Transverse colon (tissue), 4 donors: ENCODE data around the gene CTSD. TPM values are rescaled to one million over a fixed set of nuclear protein-coding genes. Genes with fewer than 3 reads are reported as not detected.

ENCODE experiments used
- DNase-seq: peaks from one replicate; pipeline ENCODE4 v3.0.0-alpha.2; 2019
- H3K27ac ChIP-seq, 4 donors: fragments of 200-600 bp; sonication (generic); 2 replicates each; pipeline ENCODE4 v1.5.1; 2016 to 2018; ENCODE audit warnings: inconsistent platforms in 4 of 4
- H3K27me3 ChIP-seq: fragments of 200-600 bp; sonication (generic); 2 replicates; pipeline ENCODE4 v1.5.1; 2017; ENCODE audit warnings: inconsistent platforms
- H3K36me3 ChIP-seq, 4 donors: fragments of 200-600 bp; sonication (generic); 2 replicates each; pipeline ENCODE4 v1.5.1; 2017 to 2019; ENCODE audit warnings: inconsistent platforms in 4 of 4
- H3K4me1 ChIP-seq, 4 donors: fragments of 200-600 bp; sonication (generic); 2 replicates each; pipeline ENCODE4 v1.5.1; 2017 to 2020; ENCODE audit warnings: inconsistent platforms in 4 of 4
- H3K4me3 ChIP-seq, 4 donors: fragments of 200-600 bp; sonication (generic); 1 replicate in 1 of 4; 2 replicates in 3 of 4; pipeline versions ENCODE4 v1.5.1 to v1.6.1; 2017 to 2019; ENCODE audit warnings: inconsistent platforms in 4 of 4
- H3K9me3 ChIP-seq, 2 donors: fragments of 200-600 bp; sonication (generic); 2 replicates each; pipeline ENCODE4 v1.5.1; 2017 to 2019; ENCODE audit warnings: inconsistent platforms in 2 of 2
- EP300 ChIP-seq: sonication (generic); formaldehyde crosslinking; IDR thresholded peaks from one replicate; pipeline ENCODE4 v1.6.1; 2017; ENCODE audit warnings: antibody characterized with exemption, low read depth
- POLR2A ChIP-seq: fragments of 450-650 bp; IDR thresholded peaks from one replicate; pipeline ENCODE4 v1.6.1; 2016; ENCODE audit warnings: antibody characterized with exemption, mild to moderate bottlenecking, moderate library complexity
- POLR2AphosphoS5 ChIP-seq, 3 donors: sonication (generic); formaldehyde crosslinking; IDR thresholded peaks; one replicate each; pipeline ENCODE4 v1.6.1; 2016; ENCODE audit warnings: antibody characterized with exemption in 3 of 3
- WGBS, 2 donors: methylation state at CpG; one replicate each; pipeline ENCODE4 v1.1.5; 2018; ENCODE audit warnings: low coverage in 1 of 2; 5-methylcytosine and 5-hydroxymethylcytosine counted together
- in situ Hi-C, 4 donors: fragments of 200-750 bp; cut with MboI; loops; one replicate each; pipeline versions ENCODE4 v1.15.0 to v1.15.1; 2017; ENCODE audit warnings: low sequenced_read_pairs in 3 of 4, low pct_ligation_motif_present in 1 of 4, low pct_unique_long_range_greater_than_20kb in 1 of 4
- intact Hi-C: fragments of 100-400 bp; cut with DNase I; formaldehyde crosslinking; loops from one replicate; pipeline ENCODE4 v1.15.1; 2023; ENCODE audit warnings: low total_unique reads
- total RNA-seq, 4 donors: library from RNA; depleted of rRNA; stranded (reverse); fragments of >200 nt; gene quantifications; one replicate each; pipeline ENCODE4 v1.1.0, GENCODE V29; 2016
- TF ChIP-seq, protein P1 (sequence below), 5 experiments: fragments of 200-600 bp in 3 of 5; fragments of 450-650 bp in 2 of 5; sonication (generic) in 3 of 5; IDR thresholded peaks; 1 replicate in 2 of 5; 2 replicates in 3 of 5; pipeline ENCODE4 v1.5.1; 2016 to 2017; ENCODE audit warnings: antibody characterized with exemption in 5 of 5, inconsistent platforms in 3 of 5, mild to moderate bottlenecking in 2 of 5, moderate library complexity in 1 of 5

The CTSD gene
- total RNA-seq, 4 donors from 2014 or later, result 548 to 1,794 (median 1,176) TPM

DNA sequence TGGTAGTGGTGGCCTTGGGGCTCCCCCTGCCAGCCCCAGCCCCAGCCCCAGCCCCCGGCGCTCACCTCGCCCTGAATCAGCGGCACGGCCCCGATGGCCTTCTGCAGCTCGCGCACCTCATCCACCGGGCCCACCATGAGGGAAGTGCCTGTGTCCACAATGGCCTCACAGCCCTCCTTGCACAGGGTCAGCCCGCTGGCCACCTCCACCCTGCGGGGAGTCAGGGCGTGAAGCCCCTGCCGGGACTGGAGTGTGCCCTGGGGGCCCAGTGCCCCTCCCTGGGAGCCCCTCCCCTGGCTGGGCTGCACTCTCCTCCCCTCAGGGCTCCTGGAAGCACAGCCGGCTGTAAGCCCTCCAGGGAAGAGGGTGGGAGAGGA lies 9.8 kb downstream of the CTSD start:
- no peak for DNase-seq
- H3K4me3 ChIP-seq, result no peak overlapping the region
- peaks cover 3 to 30% (median 11%) of the 10 kb centered on the region in 4 donors for H3K4me1 ChIP-seq
- WGBS, 2 donors, result 85% methylated on average over 13 of the region's 14 CpGs; no CpG with 5 or more reads in 1 of the 2 donors
- H3K9me3 ChIP-seq, result no peaks in the 10 kb centered on the region
- TF ChIP-seq POLR2A, result no peak
- TF ChIP-seq, protein P1, sequence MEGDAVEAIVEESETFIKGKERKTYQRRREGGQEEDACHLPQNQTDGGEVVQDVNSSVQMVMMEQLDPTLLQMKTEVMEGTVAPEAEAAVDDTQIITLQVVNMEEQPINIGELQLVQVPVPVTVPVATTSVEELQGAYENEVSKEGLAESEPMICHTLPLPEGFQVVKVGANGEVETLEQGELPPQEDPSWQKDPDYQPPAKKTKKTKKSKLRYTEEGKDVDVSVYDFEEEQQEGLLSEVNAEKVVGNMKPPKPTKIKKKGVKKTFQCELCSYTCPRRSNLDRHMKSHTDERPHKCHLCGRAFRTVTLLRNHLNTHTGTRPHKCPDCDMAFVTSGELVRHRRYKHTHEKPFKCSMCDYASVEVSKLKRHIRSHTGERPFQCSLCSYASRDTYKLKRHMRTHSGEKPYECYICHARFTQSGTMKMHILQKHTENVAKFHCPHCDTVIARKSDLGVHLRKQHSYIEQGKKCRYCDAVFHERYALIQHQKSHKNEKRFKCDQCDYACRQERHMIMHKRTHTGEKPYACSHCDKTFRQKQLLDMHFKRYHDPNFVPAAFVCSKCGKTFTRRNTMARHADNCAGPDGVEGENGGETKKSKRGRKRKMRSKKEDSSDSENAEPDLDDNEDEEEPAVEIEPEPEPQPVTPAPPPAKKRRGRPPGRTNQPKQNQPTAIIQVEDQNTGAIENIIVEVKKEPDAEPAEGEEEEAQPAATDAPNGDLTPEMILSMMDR (IDR thresholded peaks at IDR 0.05), result no peak
- no peak for TF ChIP-seq EP300
- TF ChIP-seq POLR2AphosphoS5 (IDR thresholded peaks at IDR 0.05), result no peak
- peaks cover 0 to 28% (median 12%) of the 10 kb centered on the region in 4 donors for H3K36me3 ChIP-seq
- intact Hi-C loops (no loop called here), in situ Hi-C loops (no loop called here)
- H3K27me3 ChIP-seq, result peaks cover 13% of the 10 kb centered on the region
- no peak overlapping the region for H3K27ac ChIP-seq

DNA sequence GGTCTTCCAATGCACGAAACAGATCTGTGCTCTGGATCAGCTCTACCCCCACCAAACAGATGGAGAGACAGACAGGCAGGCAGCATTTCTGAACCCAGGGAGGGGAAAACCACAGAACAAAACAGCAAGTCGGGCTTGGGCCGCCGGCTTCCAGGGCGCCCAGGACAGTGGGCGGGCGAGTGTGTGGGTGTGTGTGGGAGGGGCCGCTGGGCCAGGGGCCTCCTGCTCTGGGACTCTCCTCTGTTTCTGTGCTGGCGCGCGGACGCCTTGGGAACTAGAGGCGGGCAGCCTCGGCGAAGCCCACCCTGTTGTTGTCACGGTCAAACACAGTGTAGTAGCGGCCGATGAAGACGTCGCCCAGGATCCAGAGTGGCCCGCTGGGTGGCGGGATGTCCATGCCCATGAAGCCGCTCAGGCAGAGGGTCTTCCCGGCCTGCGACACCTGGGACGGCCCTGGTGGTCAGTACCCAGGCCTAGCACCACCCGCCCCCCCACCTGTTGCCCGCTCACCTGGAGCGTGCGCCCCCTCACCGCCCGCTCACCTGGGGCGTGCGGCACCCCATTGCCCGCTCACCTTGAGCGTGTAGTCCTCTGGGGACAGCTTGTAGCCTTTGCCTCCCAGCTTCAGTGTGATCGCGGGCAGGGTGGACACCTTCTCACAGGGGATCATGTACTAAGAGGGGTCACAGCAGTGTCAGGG lies 10.3 kb downstream of the CTSD start:
- intact Hi-C loops, result no loop called here
- Histone ChIP-seq H3K4me3 (no peak overlapping the region), H3K9me3 (no peaks in the 10 kb centered on the region), H3K36me3 (peaks cover 0 to 28% (median 12%) of the 10 kb centered on the region in 4 donors), H3K27me3 (peaks cover 18% of the 10 kb centered on the region), H3K4me1 (peaks cover 3 to 34% (median 13%) of the 10 kb centered on the region in 4 donors), H3K27ac (no peak overlapping the region)
- in situ Hi-C loops, result no loop called here
- no peak for TF ChIP-seq EP300
- no peak for TF ChIP-seq POLR2AphosphoS5 (IDR thresholded peaks at IDR 0.05)
- TF ChIP-seq, protein P1 (IDR thresholded peaks at IDR 0.05), result no peak
- no peak for TF ChIP-seq POLR2A
- 92% methylated on average over 38 of the region's 38 CpGs; no CpG with 5 or more reads in 1 of the 2 donors for WGBS, 2 donors
- no peak for DNase-seq

DNA sequence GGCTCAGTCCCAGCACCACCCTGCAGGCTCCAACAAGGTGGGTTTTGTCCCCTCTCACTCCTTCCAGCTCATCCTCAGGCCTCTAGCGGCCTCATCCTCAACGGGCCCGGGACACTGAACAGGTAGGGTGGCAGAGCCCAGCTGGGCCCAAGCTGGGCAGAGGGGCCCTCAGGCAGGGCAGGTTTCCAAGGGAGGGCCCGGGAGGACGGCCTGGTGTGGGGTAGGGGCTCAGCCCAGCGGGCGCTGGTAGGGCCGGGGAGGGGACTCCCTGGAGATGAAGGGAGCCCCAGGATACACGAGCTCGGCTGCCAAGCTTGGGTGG lies 10.9 kb downstream of the CTSD start:
- H3K9me3 ChIP-seq, result no peaks in the 10 kb centered on the region
- intact Hi-C loops, result no loop called here
- H3K27ac ChIP-seq, result no peak overlapping the region
- WGBS, 2 donors, result 82% methylated on average over 10 of the region's 10 CpGs; no CpG with 5 or more reads in 1 of the 2 donors
- in situ Hi-C loops, result no loop called here
- peaks cover 0 to 28% (median 12%) of the 10 kb centered on the region in 4 donors for H3K36me3 ChIP-seq
- H3K4me1 ChIP-seq, result peaks cover 3 to 35% (median 13%) of the 10 kb centered on the region in 4 donors
- no peak overlapping the region for H3K4me3 ChIP-seq
- peaks cover 23% of the 10 kb centered on the region for H3K27me3 ChIP-seq
- DNase-seq, result no peak
- TF ChIP-seq POLR2AphosphoS5 (IDR thresholded peaks at IDR 0.05), result no peak
- TF ChIP-seq EP300, result no peak
- TF ChIP-seq, protein P1 (IDR thresholded peaks at IDR 0.05), result no peak
- TF ChIP-seq POLR2A, result no peak

DNA sequence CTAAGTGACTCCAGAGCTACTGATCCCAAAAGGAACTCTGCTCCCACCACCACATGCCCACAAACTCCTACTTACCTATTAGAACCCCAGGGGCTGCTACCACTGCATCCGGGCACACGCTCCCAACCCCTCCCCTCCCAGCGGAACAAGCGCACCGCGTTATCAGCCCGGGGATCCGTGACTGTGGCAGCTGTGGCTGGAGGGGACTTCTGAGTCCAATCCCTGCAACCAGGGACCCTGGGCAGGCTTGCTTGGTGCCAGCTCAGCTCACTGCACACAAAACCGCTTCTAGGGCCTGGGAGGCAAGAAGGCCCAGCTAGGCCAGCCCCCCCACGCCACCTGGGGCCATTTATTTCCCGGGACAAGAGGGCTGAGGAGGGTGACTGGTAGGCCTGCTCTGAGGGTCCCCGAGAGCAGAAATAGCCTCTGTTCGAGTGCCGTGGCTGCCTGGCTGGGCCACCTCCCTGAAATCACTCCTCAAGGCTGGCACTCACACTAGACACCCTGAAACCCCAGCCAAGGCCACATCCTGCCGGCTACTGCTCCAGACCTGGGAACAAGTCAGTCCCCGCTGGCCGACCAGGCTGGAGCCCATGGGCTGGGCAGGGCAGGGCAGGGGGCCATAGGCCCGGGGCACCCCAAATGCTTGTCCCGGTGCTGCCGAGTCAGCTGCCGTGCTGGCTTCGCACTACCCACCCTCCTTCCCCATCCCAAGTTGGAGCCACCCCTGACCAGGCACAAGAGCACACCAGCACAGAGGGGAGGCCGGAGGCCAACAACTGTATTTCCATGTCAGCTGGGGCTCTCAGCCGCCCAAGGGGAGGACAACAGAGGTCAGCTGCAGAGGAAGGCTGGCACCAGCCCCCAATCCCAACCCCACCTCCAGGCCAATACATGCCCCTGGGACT lies 11.5 kb downstream of the CTSD start:
- DNase-seq, result peak; percentile 8
- Histone ChIP-seq H3K9me3 (no peaks in the 10 kb centered on the region), H3K36me3 (peaks cover 0 to 28% (median 11%) of the 10 kb centered on the region in 4 donors), H3K27ac (no peak overlapping the region), H3K4me3 (no peak overlapping the region), H3K27me3 (peaks cover 27% of the 10 kb centered on the region), H3K4me1 (peaks cover 3 to 30% (median 13%) of the 10 kb centered on the region in 4 donors)
- in situ Hi-C loops, result no loop called here
- TF ChIP-seq POLR2AphosphoS5 (IDR thresholded peaks at IDR 0.05) (no peak), EP300 (no peak), POLR2A (no peak)
- WGBS, 2 donors, result 76 to 85% methylated on average over 2 to 15 of the region's 24 CpGs
- intact Hi-C loops, result no loop called here
